VCaP (cell line): ENCODE results near the gene ZDHHC13.
A peak's percentile ranks its signal among the peaks of the same experiment; 100 is the strongest.
"Not testable (repeated sequence)": the region's sequence is repeated elsewhere in the genome, so short reads cannot be mapped to it uniquely, and the experiment has no call there.

ENCODE experiments used
- H3K27ac ChIP-seq: fragments of 450-650 bp; 2 replicates; pipeline ENCODE4 v1.5.1; 2017
- TF ChIP-seq, protein P1 (sequence below): fragments of 450-650 bp; conservative IDR thresholded peaks from 2 replicates; pipeline ENCODE4 v1.5.1; 2017; ENCODE audit warnings: mild to moderate bottlenecking, moderate library complexity

The ZDHHC13 gene

DNA sequence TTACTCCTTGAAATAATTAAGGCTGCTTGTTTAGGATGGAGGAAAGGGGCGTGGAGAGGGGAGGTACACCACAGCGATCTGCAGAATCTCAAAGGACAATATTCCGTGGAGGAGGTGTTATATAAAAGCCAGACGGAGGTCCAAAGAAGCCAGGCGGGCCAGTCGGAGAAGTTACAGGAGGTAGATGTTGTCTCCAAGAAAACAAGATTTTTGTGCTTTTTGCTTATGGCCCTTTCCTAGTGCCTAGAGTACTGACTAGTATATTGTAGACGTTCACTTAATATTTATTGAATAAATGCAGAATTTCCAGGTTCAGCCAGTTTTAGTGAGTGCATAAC, 761 bp downstream of the ZDHHC13 start:
- TF ChIP-seq, protein P1, sequence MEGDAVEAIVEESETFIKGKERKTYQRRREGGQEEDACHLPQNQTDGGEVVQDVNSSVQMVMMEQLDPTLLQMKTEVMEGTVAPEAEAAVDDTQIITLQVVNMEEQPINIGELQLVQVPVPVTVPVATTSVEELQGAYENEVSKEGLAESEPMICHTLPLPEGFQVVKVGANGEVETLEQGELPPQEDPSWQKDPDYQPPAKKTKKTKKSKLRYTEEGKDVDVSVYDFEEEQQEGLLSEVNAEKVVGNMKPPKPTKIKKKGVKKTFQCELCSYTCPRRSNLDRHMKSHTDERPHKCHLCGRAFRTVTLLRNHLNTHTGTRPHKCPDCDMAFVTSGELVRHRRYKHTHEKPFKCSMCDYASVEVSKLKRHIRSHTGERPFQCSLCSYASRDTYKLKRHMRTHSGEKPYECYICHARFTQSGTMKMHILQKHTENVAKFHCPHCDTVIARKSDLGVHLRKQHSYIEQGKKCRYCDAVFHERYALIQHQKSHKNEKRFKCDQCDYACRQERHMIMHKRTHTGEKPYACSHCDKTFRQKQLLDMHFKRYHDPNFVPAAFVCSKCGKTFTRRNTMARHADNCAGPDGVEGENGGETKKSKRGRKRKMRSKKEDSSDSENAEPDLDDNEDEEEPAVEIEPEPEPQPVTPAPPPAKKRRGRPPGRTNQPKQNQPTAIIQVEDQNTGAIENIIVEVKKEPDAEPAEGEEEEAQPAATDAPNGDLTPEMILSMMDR = no peak
- peak overlapping the region; percentile 78 for H3K27ac ChIP-seq

DNA sequence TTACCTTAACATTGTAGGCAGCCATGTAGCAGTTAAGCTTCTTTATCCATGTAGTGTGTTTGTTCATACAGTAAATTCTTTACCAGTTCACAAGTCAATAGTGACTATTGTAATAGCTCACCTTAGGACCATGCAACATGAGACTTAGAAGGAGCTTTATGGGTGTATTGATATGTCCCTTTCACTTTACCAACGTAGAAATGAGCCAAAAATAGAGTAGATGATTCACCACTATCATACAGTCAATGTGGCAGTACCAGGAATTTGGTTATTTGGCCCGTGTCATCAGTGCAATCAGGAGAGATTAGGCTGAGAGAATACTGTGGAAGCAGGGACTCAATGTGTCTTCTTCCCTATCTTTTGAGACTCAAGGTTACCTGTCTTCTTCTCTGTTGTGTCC, 4.7 kb downstream of the ZDHHC13 start:
- H3K27ac ChIP-seq = no peak overlapping the region
- TF ChIP-seq, protein P1 = no peak

DNA sequence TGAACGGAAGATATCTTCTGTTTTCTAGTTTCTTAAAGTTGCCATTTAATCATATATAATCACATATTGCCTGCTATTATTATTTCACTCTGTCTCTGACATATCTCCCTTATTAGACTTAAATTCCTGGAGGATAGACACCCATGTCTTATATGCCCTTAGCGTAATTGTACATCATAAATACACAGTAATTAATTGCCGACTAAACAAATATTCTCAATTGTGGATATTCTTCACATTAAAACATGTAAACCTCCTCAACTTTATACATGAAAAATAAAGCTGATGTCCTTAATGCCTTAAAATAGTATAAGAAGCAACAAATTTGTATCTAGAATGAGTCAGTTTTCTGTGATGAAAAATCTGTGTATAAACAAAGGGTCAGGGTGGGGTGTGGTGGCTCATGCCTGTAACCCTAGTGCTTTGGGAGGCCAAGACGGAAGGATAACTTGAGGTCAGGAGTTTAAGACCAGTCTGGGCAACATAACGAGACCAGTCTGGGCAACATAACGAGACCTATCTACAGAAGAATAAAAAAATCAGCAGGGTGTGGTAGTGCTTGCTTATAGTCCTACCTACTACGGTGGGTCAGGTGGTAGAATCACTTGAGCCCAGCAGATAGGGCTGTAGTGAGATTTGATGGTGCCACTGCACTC, 6.1 kb downstream of the ZDHHC13 start:
- TF ChIP-seq, protein P1 = no peak
- H3K27ac ChIP-seq = no peak overlapping the region

DNA sequence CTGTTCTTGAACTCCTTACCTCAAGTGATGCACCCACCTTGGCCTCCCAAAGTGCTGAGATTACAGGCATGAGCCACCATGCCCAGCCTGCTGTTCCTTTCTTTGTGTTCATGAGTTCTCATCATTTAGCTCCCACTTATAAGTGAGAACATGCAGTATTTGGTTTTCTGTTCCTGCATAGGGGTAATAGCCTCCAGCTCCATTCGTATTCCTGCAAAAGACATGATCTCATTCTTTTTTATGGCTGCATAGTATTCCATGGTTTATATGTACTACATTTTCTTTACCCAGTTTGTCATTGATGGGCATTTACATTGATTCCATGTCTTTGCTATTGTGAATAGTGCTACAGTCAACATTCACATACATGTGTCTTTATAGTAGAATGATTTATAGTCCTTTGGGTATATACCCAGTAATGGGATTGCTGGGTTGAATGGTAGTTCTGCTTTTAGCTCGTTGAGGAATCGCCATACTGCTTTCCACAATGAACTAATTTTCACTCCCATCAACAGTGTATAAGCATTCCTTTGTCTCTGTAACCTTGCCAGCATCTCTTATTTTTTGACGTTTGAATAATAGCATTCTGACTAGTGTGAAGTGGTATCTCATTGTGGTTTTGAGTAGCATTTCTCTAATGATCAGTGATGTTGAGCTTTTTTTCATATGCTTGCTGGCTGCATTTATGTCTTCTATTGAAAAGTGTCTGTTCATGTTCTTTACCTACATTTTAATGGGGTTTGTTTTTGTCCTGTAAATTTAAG, 9.8 kb downstream of the ZDHHC13 start:
- not testable (repeated sequence) for H3K27ac ChIP-seq

DNA sequence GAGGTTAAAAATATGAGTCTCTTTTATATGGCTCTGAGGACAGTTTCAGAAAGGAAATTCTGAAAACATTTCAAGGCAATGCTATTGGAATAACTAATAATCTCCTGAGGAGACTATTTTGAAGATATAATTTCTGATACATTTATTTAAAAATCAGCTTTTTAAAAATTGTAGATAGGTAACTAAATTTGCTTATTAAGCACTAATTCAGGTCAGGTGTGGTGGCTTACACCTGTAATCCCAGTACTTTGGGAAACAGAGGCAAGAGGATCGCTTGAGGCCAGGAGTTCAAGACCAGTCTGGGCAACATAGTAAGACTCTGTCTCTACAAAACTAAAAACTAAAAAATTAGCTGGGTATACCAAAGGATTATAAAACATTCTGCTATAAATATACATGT, 17.0 kb downstream of the ZDHHC13 start:
- no peak overlapping the region for H3K27ac ChIP-seq
- TF ChIP-seq, protein P1 = no peak

DNA sequence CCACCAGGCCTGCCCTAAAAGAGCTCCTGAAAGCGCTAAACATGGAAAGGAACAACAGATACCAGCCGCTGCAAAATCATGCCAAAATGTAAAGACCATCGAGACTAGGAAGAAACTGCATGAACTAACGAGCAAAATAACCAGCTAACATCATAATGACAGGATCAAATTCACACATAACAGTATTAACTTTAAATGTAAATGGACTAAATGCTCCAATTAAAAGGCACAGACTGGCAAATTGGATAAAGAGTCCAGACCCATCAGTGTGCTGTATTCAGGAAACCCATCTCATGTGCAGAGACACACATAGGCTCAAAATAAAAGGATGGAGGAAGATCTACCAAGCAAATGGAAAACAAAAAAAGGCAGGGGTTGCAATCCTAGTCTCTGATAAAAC, 19.9 kb downstream of the ZDHHC13 start:
- not testable (repeated sequence) for H3K27ac ChIP-seq

DNA sequence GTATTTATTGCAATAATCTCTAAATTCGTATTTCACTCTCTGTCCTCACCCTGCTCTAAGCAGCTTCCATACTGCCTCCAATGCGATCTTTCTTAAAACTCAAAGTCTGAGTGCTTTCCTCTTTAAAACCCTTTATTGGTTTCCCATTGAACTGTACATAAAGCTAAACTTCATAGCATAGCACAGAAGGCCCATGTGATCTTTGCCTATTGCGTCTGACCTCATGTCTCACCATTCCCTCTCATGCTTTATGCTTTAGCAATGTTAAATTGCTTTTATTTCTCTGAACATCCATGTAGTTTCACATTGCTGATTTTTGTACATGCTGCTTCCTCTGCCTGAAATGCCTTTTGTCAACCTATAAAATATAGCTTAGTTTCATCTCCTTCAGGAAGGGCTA, 28.4 kb downstream of the ZDHHC13 start:
- TF ChIP-seq, protein P1 = no peak
- peak overlapping the region; percentile 78 for H3K27ac ChIP-seq

DNA sequence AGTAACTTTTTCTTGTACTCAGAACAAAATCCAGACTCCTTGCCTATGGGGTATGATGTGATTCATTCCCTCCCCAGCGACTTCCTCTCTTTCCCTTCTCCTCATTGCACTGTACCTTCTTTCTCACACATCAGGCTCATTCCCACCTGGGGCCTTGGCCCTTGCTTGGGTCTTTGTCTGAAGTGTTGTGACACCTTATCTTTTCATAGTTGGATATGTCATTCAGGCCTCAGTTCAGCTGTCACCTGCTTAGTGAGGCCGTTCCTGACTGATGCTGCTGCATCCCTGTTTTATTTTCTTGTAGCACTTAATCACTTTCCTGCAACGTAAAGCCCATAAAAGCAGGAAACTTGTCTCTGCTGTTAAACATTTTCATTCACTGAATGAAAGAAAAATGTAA, 39.9 kb downstream of the ZDHHC13 start:
- TF ChIP-seq, protein P1 = no peak
- no peak overlapping the region for H3K27ac ChIP-seq
